AG09309 (cell line): ENCODE measurements around the gene RAB35.

Experiments used
- DNase-seq: peaks from one replicate; pipeline ENCODE4 v3.0.0-alpha.2; 2010; ENCODE audit warnings: low read depth
- H3K4me3 ChIP-seq: 2 replicates; pipeline ENCODE4 v1.5.1; 2011; ENCODE audit warnings: mild to moderate bottlenecking, low read depth, low read length, moderate library complexity; ENCODE audit not compliant: control insufficient read depth
- CTCF ChIP-seq: IDR thresholded peaks from 2 replicates; pipeline ENCODE4 v1.5.1; 2011; ENCODE audit warnings: mild to moderate bottlenecking, low read depth, low read length, inconsistent platforms; ENCODE audit not compliant: insufficient read depth, control insufficient read depth; ENCODE audit errors: missing control alignments

Gene RAB35

DNA sequence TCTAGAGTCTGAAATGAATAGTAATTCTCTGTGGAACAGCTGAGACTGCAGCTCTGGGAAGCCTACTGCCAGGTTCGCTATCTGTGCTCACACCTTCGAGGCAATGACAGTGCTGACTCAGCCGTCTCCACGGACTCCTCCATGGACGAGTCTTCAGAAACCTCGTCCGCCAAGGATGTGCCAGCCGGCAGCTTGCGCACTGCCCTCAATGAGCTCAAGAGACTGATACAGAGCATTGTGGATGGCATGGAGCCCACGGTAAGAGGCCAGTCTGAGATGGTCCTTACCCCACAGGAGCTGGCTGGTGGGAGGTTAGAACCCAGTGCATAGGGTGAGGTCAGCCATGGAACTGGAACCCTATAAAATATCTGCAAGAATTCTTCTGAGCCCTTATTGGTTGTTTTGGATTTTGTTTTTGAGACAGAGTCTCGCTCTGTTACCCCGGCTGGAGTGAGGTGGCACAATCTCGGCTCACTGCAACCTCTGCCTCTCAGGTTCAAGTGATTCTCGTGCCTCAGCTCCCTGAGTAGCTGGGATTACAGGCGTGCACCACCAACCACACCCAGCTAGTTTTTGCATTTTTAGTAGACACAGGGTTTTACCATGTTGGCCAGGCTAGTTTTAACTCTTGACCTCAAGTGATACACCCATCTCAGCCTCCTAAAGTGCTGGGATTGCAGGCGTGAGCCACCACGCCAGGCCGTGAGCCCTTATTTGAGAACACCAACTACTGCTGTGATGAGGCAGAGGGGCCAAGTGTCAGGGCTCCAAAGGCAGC, 43.9 kb downstream of the RAB35 start:
- TF ChIP-seq CTCF: no peak
- no peak for DNase-seq
- H3K4me3 ChIP-seq: no peak overlapping the region

DNA sequence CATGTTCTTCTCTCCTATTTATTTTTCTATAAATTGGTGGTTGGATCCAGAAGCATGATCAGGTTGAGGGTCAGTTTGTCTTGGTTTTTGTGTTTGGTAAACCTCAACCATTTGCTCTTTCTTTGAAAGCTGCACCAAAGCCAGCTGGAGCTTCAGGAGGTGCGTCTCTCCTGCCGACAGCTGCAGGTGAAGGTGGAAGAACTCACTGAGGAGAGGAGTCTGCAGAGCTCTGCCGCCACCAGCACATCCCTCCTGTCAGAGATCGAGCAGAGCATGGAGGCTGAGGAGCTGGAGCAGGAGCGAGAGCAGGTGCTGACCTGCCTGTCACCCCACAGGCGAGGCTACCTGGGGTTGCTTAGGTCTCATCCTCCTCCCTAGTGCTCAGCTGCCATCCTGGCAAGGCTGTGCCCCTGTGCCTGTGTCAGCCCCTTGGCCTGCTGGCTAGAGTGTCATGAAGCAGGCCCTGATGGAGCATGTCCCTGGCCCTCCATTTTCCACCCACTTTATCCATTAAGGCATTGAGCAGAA, 45.0 kb downstream of the RAB35 start:
- no peak for DNase-seq
- TF ChIP-seq CTCF: no peak
- H3K4me3 ChIP-seq: no peak overlapping the region

DNA sequence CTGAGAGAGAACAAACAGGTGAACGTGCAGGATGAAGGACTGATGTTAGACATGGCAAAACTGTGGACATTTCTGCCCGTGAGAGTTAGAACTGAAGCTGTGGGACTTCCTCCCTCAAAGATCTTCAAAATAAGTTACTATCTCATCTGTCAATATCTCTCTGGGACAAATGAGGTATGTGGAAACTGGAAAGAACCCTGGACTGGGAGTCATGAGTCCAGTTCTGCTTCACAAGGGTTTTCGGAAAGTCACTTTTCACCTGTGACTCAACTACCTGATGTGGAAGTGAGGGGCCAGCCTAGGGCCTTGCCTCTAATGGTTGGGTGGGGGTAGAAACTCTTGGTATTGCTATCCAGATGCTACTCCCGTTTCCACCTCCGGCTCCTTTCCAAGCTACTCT, 47.3 kb downstream of the RAB35 start:
- DNase-seq: no peak
- no peak overlapping the region for H3K4me3 ChIP-seq
- no peak for TF ChIP-seq CTCF

GRCh38 chr12:120067901-120068300, 48.7 kb downstream of the RAB35 start:
- TF ChIP-seq CTCF: no peak
- no peak overlapping the region for H3K4me3 ChIP-seq
- DNase-seq: no peak

DNA sequence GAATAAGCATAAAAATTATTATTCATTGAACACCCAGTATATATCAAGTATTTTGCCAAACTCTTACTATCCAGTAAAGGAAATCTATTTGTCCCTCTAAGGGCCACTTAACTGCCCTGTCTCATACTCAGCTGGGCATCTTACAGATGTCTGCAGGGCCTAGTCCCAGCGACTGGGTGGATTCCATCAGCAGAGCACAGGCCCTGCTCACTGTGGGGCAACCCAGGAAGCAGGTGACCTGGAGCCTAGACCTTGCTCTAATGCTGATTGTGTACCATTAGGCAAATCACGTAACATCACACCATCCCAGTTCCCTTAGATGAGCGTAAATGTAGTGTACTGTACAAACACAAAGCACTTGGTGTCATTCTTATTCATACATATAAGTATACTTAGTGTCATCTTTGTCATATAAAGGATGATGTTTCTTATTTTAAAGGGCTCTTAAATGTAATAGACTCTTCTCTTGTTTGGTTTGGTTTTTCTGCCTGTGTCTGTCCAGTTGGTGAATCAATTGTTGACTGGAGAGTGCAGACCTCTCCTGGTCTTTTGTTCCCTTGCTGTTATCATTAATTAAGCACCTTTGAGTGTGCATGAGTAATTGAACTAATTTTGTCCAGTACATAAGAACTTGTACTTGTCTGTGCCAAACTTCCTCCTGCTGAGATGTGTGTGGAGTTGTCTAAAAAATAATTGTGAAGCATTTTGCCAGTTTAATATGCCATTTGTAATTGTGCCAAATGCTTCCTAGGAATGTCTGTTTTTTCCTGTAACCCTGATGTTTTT, 49.3 kb downstream of the RAB35 start:
- no peak for TF ChIP-seq CTCF
- DNase-seq: no peak
- H3K4me3 ChIP-seq: no peak overlapping the region

DNA sequence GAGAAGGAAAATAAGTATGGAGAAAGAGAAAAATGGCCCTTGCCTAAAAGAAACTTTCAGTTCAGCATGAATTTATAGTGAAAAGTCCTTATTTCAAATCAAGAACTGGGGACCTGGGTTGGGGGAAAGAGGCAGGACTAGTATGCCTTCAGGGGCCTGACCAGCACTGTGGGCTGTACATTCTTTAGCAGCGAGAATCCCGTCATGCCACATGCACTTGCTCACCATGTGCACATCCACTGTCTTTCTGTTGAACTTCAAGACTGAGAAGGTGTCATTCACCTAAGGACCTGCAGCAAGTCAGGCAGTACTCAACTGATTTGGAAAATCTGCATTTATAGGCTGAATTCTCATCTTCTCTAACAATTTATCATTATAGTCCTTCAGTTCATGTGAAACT, 50.2 kb downstream of the RAB35 start:
- TF ChIP-seq CTCF: no peak
- no peak overlapping the region for H3K4me3 ChIP-seq
- DNase-seq: no peak
